ENCODE data around the gene LY6G6F. TPM values are rescaled to one million over a fixed set of nuclear protein-coding genes. Genes with fewer than 3 reads are reported as not detected.

Gene LY6G6F
- total RNA-seq, 1 donor from 2014 or later: not detected

DNA sequence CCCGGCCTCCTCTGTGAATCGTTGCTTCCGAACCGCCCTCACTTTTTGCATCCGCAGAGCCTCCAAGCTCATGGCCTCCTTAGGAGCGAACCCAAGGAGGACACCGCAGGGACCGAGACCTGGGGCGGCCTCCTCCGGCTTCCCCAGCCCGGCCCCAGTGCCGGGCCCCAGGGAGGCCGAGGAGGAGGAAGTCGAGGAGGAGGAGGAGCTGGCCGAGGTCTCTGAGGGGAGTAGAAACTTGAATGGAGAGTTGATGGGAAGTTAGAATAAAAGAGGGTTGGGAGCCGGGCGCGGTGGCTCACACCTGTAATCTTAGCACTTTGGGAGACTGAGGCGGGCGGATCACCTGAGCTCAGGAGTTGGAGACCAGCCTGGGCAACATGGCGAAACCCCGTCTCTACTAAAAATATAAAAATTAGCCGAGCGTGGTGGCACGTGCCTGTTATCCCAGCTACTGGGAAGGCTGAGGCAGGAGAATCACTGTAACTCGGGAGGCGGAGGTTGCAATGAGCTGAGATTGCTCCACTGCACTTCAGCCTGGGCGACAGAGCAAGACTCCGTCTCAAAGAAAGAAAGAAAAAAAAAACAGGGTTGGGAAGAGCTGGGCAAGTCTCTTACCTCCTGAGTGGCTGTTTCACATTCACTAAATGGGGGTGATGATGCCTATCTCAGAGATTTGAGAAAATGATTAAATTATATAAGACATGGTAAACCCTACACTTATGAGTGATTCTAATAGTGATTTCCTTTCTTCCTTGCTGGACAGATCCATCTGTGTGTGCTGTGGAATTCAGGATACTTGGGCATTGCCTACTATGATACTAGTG lies 33.9 kb downstream of the LY6G6F start:
- H3K4me1 ChIP-seq (ENCODE audit: insufficient read depth, low read length): peaks cover 27% of the 10 kb centered on the region
- peaks cover 10% of the 10 kb centered on the region for H3K36me3 Mint-ChIP-seq (ENCODE audit: low read depth, unreplicated experiment)
- peak overlapping the region; percentile 94 for H3K4me3 Mint-ChIP-seq (ENCODE audit: unreplicated experiment)
- no peaks in the 10 kb centered on the region for H3K27me3 ChIP-seq (ENCODE audit: insufficient read depth, low read length)
- H3K27ac Mint-ChIP-seq (ENCODE audit: unreplicated experiment): no peak overlapping the region
- no peak for DNase-seq (ENCODE audit: low read depth)
- no peak for TF ChIP-seq EZH2 (IDR thresholded peaks at IDR 0.05; ENCODE audit: insufficient read depth, low read length)
- TF ChIP-seq, protein P1, sequence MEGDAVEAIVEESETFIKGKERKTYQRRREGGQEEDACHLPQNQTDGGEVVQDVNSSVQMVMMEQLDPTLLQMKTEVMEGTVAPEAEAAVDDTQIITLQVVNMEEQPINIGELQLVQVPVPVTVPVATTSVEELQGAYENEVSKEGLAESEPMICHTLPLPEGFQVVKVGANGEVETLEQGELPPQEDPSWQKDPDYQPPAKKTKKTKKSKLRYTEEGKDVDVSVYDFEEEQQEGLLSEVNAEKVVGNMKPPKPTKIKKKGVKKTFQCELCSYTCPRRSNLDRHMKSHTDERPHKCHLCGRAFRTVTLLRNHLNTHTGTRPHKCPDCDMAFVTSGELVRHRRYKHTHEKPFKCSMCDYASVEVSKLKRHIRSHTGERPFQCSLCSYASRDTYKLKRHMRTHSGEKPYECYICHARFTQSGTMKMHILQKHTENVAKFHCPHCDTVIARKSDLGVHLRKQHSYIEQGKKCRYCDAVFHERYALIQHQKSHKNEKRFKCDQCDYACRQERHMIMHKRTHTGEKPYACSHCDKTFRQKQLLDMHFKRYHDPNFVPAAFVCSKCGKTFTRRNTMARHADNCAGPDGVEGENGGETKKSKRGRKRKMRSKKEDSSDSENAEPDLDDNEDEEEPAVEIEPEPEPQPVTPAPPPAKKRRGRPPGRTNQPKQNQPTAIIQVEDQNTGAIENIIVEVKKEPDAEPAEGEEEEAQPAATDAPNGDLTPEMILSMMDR (IDR thresholded peaks at IDR 0.05; ENCODE audit: insufficient read depth, low read depth, low read length): no peak
- H3K9me3 Mint-ChIP-seq (ENCODE audit: unreplicated experiment): no peaks in the 10 kb centered on the region
- H3K27me3 Mint-ChIP-seq (ENCODE audit: low read depth, unreplicated experiment): no peaks in the 10 kb centered on the region
- peak overlapping the region; percentile 83 for H2AFZ ChIP-seq (ENCODE audit: low read depth, low read length)
- H3K36me3 ChIP-seq (ENCODE audit: insufficient read depth, low read length): no peaks in the 10 kb centered on the region
- no peak for FAIRE-seq
- no peaks in the 10 kb centered on the region for H4K20me1 ChIP-seq (ENCODE audit: insufficient read depth, low read length)
- no peaks in the 10 kb centered on the region for H3K9me3 ChIP-seq (ENCODE audit: insufficient read depth, low read depth, low read length)
- peaks cover 32% of the 10 kb centered on the region for H3K4me1 Mint-ChIP-seq (ENCODE audit: low read depth, unreplicated experiment)
- H3K79me2 ChIP-seq (ENCODE audit: insufficient read depth, low read length): peaks cover 19% of the 10 kb centered on the region
- peak overlapping the region; percentile 80 for H3K9ac ChIP-seq (ENCODE audit: low read length)
- peak overlapping the region; percentile 96 for H3K4me2 ChIP-seq (ENCODE audit: low read length)
- H3K4me3 ChIP-seq (ENCODE audit: insufficient read depth, low read depth, low read length): peak overlapping the region; percentile 75
- H3K27ac ChIP-seq (ENCODE audit: low read depth, low read length): peak overlapping the region; percentile 65

DNA sequence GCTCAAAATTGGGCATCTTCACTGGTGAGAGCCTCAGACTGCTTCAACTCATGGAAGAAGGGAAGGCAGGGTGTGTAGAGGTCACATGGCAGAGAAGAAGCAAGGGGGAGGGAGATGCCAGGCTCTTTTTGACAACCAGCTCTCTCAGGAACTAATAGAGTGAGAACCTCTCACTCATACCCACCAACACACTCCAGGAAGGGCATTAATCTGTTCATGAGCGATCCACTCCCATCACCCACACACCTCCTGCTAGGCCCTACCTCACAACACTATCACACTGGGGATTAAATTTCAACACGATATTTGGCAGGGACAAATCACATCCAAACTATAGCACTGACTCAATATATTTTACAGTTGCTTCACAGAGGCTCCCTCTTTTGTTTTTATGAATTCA lies 35.1 kb downstream of the LY6G6F start:
- Histone ChIP-seq H3K36me3 (ENCODE audit: insufficient read depth, low read length) (no peaks in the 10 kb centered on the region), H3K9me3 (ENCODE audit: insufficient read depth, low read depth, low read length) (no peaks in the 10 kb centered on the region), H3K27ac (ENCODE audit: low read depth, low read length) (no peak overlapping the region), H3K4me3 (ENCODE audit: insufficient read depth, low read depth, low read length) (no peak overlapping the region), H3K79me2 (ENCODE audit: insufficient read depth, low read length) (peaks cover 7% of the 10 kb centered on the region), H3K27me3 (ENCODE audit: insufficient read depth, low read length) (no peaks in the 10 kb centered on the region), H3K4me1 (ENCODE audit: insufficient read depth, low read length) (peaks cover 24% of the 10 kb centered on the region), H4K20me1 (ENCODE audit: insufficient read depth, low read length) (no peaks in the 10 kb centered on the region), H3K9ac (ENCODE audit: low read length) (no peak overlapping the region), H3K4me2 (ENCODE audit: low read length) (no peak overlapping the region), H2AFZ (ENCODE audit: low read depth, low read length) (no peak overlapping the region)
- H3K36me3 Mint-ChIP-seq (ENCODE audit: low read depth, unreplicated experiment): peaks cover 10% of the 10 kb centered on the region
- TF ChIP-seq, protein P1 (IDR thresholded peaks at IDR 0.05; ENCODE audit: insufficient read depth, low read depth, low read length): no peak
- TF ChIP-seq EZH2 (IDR thresholded peaks at IDR 0.05; ENCODE audit: insufficient read depth, low read length): no peak
- FAIRE-seq (no peak), DNase-seq (ENCODE audit: low read depth) (no peak)
- H3K4me3 Mint-ChIP-seq (ENCODE audit: unreplicated experiment): peak overlapping the region; percentile 47
- no peak overlapping the region for H3K27ac Mint-ChIP-seq (ENCODE audit: unreplicated experiment)
- no peaks in the 10 kb centered on the region for H3K9me3 Mint-ChIP-seq (ENCODE audit: unreplicated experiment)
- peaks cover 28% of the 10 kb centered on the region for H3K4me1 Mint-ChIP-seq (ENCODE audit: low read depth, unreplicated experiment)
- no peaks in the 10 kb centered on the region for H3K27me3 Mint-ChIP-seq (ENCODE audit: low read depth, unreplicated experiment)

DNA sequence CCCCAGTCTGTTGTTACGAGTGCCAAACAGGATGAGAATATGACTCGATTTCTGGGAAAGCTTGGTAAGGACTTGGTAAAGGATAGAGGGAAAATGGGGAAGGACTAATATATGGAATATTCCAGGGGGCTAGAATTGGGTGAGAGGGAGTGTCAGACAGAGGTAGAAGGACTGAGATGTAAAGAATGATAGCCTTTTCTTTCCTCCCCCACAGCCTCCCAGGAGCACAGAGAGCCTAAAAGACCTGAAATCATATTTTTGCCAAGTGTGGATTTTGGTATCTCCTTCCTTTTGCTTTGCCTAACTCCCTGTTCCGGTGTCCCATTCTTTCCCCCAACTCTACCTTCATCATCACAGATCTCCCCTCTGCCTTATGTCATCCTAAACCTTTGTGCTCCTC lies 36.2 kb downstream of the LY6G6F start:
- peaks cover 13% of the 10 kb centered on the region for H3K4me1 ChIP-seq (ENCODE audit: insufficient read depth, low read length)
- no peak overlapping the region for H3K27ac ChIP-seq (ENCODE audit: low read depth, low read length)
- peaks cover 4% of the 10 kb centered on the region for H3K36me3 ChIP-seq (ENCODE audit: insufficient read depth, low read length)
- DNase-seq (ENCODE audit: low read depth) (no peak), FAIRE-seq (no peak)
- no peaks in the 10 kb centered on the region for H3K9me3 ChIP-seq (ENCODE audit: insufficient read depth, low read depth, low read length)
- Mint-ChIP-seq H3K4me3 (ENCODE audit: unreplicated experiment) (no peak overlapping the region), H3K36me3 (ENCODE audit: low read depth, unreplicated experiment) (peaks cover 10% of the 10 kb centered on the region), H3K9me3 (ENCODE audit: unreplicated experiment) (no peaks in the 10 kb centered on the region), H3K4me1 (ENCODE audit: low read depth, unreplicated experiment) (peaks cover 27% of the 10 kb centered on the region), H3K27me3 (ENCODE audit: low read depth, unreplicated experiment) (no peaks in the 10 kb centered on the region), H3K27ac (ENCODE audit: unreplicated experiment) (no peak overlapping the region)
- no peak overlapping the region for H3K9ac ChIP-seq (ENCODE audit: low read length)
- H3K4me2 ChIP-seq (ENCODE audit: low read length): no peak overlapping the region
- no peak overlapping the region for H3K4me3 ChIP-seq (ENCODE audit: insufficient read depth, low read depth, low read length)
- TF ChIP-seq, protein P1 (IDR thresholded peaks at IDR 0.05; ENCODE audit: insufficient read depth, low read depth, low read length): no peak
- TF ChIP-seq EZH2 (IDR thresholded peaks at IDR 0.05; ENCODE audit: insufficient read depth, low read length): no peak
- no peaks in the 10 kb centered on the region for H3K27me3 ChIP-seq (ENCODE audit: insufficient read depth, low read length)
- no peaks in the 10 kb centered on the region for H4K20me1 ChIP-seq (ENCODE audit: insufficient read depth, low read length)
- peaks cover 6% of the 10 kb centered on the region for H3K79me2 ChIP-seq (ENCODE audit: insufficient read depth, low read length)
- no peak overlapping the region for H2AFZ ChIP-seq (ENCODE audit: low read depth, low read length)

All from astrocyte (in vitro differentiated cells and primary cell).